HG02759 (cell line): ENCODE data around the gene ADCY5.
A peak's percentile ranks its signal among the peaks of the same experiment; 100 is the strongest.

Experiments
- ATAC-seq: cut with Tn5 transposase; IDR thresholded peaks from one replicate; pipeline ENCODE4 v1.9.1; 2021; ENCODE audit warnings: mild to moderate bottlenecking, moderate library complexity; ENCODE audit not compliant: unreplicated experiment

The ADCY5 gene

GRCh38 chr3:123292321-123293310 lies 156.3 kb downstream of the ADCY5 start:
- ATAC-seq, result no peak

DNA sequence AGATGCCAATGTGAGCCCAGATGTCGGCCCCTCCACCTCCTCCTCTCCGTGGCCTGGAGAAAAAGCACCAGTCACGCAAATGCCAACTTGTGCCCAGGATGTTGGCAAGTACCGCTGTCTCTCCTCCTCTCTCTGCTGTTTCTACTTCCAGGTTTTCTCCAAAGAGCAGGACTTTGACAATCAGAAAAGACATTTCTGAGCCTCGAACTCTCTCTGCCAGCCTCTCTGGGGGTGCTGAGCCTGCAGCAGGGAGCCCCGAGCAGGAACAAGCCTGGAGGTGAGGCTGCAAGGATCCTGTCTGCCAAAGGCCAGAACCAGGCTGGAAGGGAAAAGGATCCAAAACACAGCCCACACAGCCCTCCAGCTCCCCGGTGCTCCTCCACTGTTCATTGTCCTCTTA lies 157.5 kb downstream of the ADCY5 start:
- ATAC-seq, result no peak

DNA sequence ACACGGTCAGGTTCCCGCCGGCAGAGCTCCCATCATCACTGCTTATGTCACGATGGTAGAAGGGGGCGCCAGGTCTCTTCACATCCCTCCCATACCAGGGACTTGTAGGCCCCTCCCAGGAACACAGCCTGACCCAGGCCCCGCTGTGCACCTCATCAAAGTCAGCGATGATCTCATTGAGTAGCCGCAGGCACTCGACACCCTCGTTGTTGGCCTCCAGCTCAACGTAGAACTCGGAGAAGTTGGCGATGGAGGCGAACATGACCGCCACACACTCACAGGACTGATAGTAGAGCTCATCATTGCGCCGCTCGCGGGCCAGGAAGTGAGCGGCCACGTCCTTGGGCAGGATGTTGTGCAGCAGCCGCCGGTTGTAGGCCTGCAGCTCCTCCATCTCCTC lies 157.9 kb downstream of the ADCY5 start:
- ATAC-seq, result no peak

- ATAC-seq, result no peak
These were observed 158.6 kb downstream of the ADCY5 start for GRCh38 chr3:123290107-123290930.

- no peak for ATAC-seq
These were observed 159.3 kb downstream of the ADCY5 start for GRCh38 chr3:123289391-123290106.

DNA sequence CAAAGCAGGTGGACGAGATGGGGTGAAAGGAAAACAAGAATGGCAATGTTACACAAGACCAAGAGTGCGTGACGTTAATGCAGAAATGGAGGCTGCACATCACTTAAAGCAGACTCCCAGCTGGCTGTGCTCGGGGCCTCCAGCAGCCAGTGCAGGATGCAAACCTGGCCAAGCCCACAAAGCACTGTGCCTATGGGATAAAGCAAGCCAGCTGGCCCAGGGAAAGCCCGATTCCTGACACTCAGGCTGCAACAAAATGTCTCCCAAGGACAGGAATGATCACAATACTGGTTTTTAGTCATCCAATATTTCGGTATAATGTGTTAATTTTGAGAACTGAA lies 161.0 kb downstream of the ADCY5 start:
- no peak for ATAC-seq

DNA sequence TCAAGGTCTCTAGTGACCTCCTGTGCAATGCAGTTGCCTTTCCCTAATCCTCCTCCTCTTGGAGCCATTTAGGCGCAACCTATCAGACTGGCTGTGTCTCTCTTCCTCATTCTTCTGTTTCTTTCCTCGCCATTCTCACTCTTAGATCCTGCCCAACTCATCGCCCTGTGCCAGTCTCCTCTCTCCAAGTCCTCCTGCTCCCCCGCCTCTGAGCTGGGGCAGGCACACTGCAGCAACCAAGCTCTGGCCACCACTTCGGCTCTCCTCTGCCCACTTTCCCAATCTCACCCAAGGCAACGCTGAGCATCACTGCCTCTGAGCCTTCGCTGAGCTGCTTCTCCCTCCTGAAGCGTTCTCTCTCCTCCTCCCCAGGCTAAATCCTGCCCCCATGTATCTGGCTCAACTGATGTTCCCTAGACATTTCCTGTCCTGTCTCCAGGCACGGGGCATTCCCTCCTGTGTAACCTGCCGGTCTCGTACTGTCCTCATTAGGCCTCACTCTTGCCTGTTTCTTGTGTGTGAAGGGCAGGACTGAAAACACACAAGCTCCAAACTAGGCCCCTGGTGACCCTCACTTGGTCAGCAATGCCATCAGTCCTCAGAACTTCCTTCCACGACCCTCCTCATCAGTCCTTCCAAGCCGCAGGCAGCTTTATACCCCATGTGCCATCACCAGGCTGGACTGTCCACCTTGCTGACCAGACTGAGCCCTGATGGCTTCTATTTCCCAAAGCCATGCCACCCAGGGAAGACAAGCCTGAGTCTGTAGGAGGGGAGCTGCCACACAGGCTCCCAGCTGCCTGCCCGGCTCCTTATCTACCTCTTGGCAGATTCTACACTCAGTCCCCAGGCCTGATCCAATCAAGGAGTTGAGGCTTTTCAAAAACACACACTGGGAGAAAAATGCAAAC lies 161.6 kb downstream of the ADCY5 start:
- ATAC-seq, result no peak

- peak; percentile 63 for ATAC-seq
These were observed 162.4 kb downstream of the ADCY5 start for GRCh38 chr3:123286308-123287023.

GRCh38 chr3:123285931-123286307 lies 163.0 kb downstream of the ADCY5 start:
- ATAC-seq, result no peak

DNA sequence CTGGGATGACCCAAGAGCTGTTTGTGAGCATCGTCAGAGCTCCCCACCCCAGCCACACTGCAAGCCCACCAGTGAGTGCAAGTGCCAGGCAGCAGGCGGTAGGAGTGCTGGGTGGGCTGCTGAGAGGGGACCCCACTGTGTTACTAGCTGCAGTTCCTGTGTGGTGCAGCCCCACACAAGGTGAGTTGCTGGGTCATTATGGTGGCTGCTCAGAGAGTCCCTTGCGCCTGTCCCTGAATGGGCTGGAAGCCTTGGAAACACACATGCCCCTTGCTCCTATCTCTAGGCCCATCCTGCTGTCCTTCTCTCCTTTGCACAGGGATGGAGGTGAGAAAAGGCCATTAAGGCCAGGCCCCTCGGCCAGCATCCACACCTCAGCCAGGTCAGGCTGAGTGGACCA lies 163.4 kb downstream of the ADCY5 start:
- ATAC-seq, result no peak

DNA sequence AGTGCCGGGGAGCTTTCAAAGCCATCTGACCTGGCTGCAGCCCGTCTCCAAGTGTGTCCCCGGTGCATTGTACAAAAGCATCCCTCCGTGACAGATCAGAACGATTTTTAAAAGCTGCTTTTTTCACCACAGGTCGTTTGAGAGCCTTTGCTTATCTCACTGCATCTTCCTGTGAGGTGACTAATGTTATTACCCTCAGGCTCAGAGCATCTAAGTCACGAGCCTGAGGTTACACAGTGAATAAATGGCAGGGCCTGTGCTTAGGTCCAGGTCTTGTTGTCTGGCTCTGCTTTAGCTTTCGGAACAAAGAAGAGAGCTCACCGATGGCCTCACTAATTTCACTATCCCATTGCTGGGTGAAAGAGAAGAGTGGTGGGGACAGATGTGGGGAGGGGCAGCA lies 163.8 kb downstream of the ADCY5 start:
- ATAC-seq, result no peak

DNA sequence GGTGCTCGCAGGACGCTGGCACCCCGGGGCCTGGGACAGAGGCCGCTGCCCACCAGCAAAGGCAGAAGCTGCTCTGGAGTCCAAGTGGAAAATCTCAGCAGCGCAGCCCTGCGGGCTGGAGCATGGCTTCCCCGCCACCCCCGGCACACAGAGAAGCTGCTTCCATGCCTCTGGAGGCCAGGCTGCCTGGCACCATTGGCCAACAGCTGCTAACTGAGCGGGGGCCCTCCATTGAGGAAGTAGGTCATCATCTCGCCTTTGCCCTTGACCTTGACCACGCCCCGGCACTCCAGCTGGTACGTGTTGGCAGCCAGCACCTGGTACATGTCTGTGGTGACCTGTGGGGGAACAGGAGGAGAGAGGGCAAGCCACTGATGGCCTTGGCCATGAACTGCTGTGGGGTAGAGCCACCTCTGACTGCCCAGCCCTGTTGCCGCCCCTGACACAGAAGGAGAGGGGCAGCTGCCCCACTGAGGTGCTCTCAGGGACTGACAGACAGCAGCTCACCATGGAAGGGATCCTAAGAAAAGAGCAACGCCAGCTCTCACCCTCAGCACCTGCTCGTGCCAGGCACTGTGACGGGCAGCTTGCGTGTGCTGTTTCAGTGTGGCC lies 164.4 kb downstream of the ADCY5 start:
- no peak for ATAC-seq

GRCh38 chr3:123283657-123284398 lies 165.1 kb downstream of the ADCY5 start:
- no peak for ATAC-seq

DNA sequence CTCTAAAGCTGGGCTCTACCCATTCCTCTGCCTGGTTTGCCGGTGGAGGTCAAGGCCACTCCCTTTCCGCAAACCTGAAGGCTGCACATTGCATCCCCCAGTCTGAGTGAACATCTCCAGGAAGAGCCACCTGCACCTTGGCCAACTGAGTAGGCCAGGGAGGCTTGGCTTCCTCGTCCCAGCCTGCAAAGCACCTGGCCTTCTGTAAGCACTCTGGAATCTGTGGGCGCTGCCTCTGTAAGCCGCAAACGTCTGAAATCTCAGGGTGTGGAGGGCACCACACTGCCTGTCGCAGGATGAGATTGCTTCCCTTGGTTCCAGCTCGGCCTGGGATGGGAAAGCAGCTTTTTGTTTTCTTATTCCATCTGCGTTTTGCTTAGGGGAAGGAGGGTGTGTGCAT lies 165.8 kb downstream of the ADCY5 start:
- no peak for ATAC-seq

DNA sequence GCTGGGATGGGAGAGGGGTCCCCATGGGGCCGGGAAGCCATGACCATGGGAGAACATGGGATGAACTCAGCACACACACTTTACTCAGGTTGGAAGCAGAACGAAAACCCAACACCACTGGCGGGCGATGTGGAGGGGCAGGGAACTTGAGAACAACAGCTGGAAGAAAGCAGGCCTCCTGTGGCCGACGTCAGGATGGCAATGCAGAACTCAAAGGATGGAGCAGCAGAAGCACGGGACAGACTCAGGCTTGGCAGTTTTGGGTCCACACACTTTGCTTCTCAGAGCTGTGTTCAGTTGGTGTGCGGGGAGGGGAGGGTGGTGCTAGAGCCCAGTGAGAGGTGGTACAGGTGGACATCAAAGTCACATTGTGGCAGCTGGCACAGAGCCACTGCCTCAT lies 166.4 kb downstream of the ADCY5 start:
- no peak for ATAC-seq

GRCh38 chr3:123281929-123282328 lies 167.0 kb downstream of the ADCY5 start:
- ATAC-seq, result no peak

GRCh38 chr3:123281406-123281805 lies 167.5 kb downstream of the ADCY5 start:
- ATAC-seq, result no peak

GRCh38 chr3:123279121-123279520 lies 169.8 kb downstream of the ADCY5 start:
- no peak for ATAC-seq

DNA sequence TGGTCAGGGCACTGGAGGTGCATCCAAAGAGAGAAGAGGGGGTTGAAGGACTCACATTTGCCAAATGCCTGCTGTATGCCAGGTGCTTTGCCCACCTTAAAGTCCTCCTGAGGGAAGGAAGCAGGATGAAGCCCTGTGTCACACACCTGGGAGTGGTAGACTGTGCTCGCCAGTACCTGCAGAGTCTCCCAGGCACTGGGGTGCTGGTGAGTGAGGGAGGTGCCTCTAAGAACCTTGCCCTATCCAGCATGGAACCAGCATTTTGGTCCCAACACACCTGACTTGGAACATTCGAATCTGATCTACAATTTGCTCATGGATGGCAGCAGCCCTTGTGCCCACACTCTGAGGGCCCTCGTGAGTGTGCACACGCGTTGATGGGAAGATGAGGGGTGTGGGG lies 170.4 kb downstream of the ADCY5 start:
- ATAC-seq, result no peak
